PC-3 (cell line): Measurements from ENCODE around the gene EHD4. TPM values are rescaled to one million over a fixed set of nuclear protein-coding genes. Genes with fewer than 3 reads are reported as not detected.

ENCODE experiments used
- ATAC-seq: fragments of 200-7000 bp; cut with Tn5 transposase; 2 replicates; pipeline ENCODE4 v1.9.1; 2020; ENCODE audit warnings: mild to moderate bottlenecking, moderate library complexity
- BruUV-seq: library from RNA; stranded (reverse); fragments of 400-500 nt; replicated peaks from 2 replicates; lab custom pipeline; 2021; lab: Mats Ljungman, UMichigan
- CTCF ChIA-PET: fragments of 300-600 bp; sonication (Branson Sonifier 250); formaldehyde crosslinking; loops from one replicate; lab custom pipeline; 2022; ENCODE audit warnings: antibody characterized with exemption; lab: Charles Lee
- POLR2A ChIA-PET: fragments of 300-600 bp; sonication (Branson Sonifier 250); formaldehyde crosslinking; loops from one replicate; lab custom pipeline; 2022; ENCODE audit warnings: antibody characterized with exemption; ENCODE audit not compliant: unreplicated experiment; lab: Charles Lee
- DNase-seq: peaks from one replicate; pipeline ENCODE4 v3.0.0-alpha.2; 2015
- H2AFZ ChIP-seq: fragments of 300-600 bp; sonication (generic); 2 replicates; pipeline ENCODE4 v1.6.0; 2016; ENCODE audit warnings: antibody characterized with exemption, low read length
- H3F3A ChIP-seq: fragments of 300-600 bp; sonication (generic); one replicate; pipeline ENCODE4 v1.6.0; 2017; ENCODE audit warnings: antibody characterized with exemption, low read length, control low read depth, mild to moderate bottlenecking; ENCODE audit not compliant: unreplicated experiment
- H3K27ac ChIP-seq: fragments of 300-600 bp; sonication (generic); 2 replicates; pipeline ENCODE4 v1.5.1; 2016; ENCODE audit warnings: mild to moderate bottlenecking, low read length
- H3K27me3 ChIP-seq: fragments of 300-600 bp; sonication (generic); 2 replicates; pipeline ENCODE4 v1.6.1; 2016; ENCODE audit warnings: low read length, mixed read lengths
- H3K36me3 ChIP-seq: fragments of 300-600 bp; sonication (generic); 2 replicates; pipeline ENCODE4 v1.6.1; 2016; ENCODE audit warnings: low read depth, mixed run types, low read length, mixed read lengths
- H3K4me1 ChIP-seq: fragments of 300-600 bp; sonication (generic); 2 replicates; pipeline ENCODE4 v1.5.1; 2016; ENCODE audit warnings: low read length; ENCODE audit not compliant: insufficient read depth
- H3K4me2 ChIP-seq: fragments of 300-600 bp; sonication (generic); 2 replicates; pipeline ENCODE4 v1.6.0; 2016; ENCODE audit warnings: low read length
- H3K4me3 ChIP-seq: fragments of 300-600 bp; sonication (generic); 2 replicates; pipeline ENCODE4 v1.5.1; 2016; ENCODE audit warnings: mild to moderate bottlenecking, low read length, mixed read lengths
- H3K79me2 ChIP-seq: fragments of 300-600 bp; sonication (generic); 2 replicates; pipeline ENCODE4 v1.6.1; 2017; ENCODE audit warnings: low read length, mixed read lengths
- H3K9ac ChIP-seq: fragments of 300-600 bp; sonication (generic); 2 replicates; pipeline ENCODE4 v1.6.0; 2016; ENCODE audit warnings: mild to moderate bottlenecking, low read length
- H3K9me2 ChIP-seq: fragments of 300-600 bp; sonication (generic); replicated peaks from 2 replicates; pipeline ENCODE4 v1.6.1; 2016; ENCODE audit warnings: mixed run types, low read length, mixed read lengths
- H3K9me3 ChIP-seq: fragments of 300-600 bp; sonication (generic); 2 replicates; pipeline ENCODE4 v1.6.1; 2016; ENCODE audit warnings: low read length, mixed read lengths
- H4K20me1 ChIP-seq: fragments of 300-600 bp; sonication (generic); 2 replicates; pipeline ENCODE4 v1.6.1; 2016; ENCODE audit warnings: low read length, mixed read lengths
- EZH2 ChIP-seq: fragments of 300-600 bp; sonication (generic); IDR thresholded peaks from one replicate; pipeline ENCODE4 v1.6.1; 2017; ENCODE audit warnings: antibody characterized with exemption, mild to moderate bottlenecking, low read length; ENCODE audit not compliant: unreplicated experiment
- EZH2phosphoT487 ChIP-seq: fragments of 300-600 bp; sonication (generic); IDR thresholded peaks from 2 replicates; pipeline ENCODE4 v1.6.1; 2018; ENCODE audit warnings: mild to moderate bottlenecking, antibody characterized with exemption, low read length, borderline replicate concordance
- intact Hi-C: fragments of 100-400 bp; cut with micrococcal nuclease; formaldehyde crosslinking; loops from 2 replicates; pipeline ENCODE4 v1.9.0; 2023
- total RNA-seq: library from RNA; depleted of rRNA; stranded (reverse); fragments of >200 nt; gene quantifications from 2 replicates; pipeline ENCODE4 v1.2.3, GENCODE V29; 2014
- TF ChIP-seq, protein P1 (sequence below): fragments of 300-600 bp; sonication (generic); conservative IDR thresholded peaks from 2 replicates; pipeline ENCODE4 v1.5.1; 2017; ENCODE audit warnings: antibody characterized with exemption, low read depth, mild to moderate bottlenecking, low read length

EHD4 gene
- total RNA-seq, 1 experiment from 2014 or later = 57.8 TPM

DNA sequence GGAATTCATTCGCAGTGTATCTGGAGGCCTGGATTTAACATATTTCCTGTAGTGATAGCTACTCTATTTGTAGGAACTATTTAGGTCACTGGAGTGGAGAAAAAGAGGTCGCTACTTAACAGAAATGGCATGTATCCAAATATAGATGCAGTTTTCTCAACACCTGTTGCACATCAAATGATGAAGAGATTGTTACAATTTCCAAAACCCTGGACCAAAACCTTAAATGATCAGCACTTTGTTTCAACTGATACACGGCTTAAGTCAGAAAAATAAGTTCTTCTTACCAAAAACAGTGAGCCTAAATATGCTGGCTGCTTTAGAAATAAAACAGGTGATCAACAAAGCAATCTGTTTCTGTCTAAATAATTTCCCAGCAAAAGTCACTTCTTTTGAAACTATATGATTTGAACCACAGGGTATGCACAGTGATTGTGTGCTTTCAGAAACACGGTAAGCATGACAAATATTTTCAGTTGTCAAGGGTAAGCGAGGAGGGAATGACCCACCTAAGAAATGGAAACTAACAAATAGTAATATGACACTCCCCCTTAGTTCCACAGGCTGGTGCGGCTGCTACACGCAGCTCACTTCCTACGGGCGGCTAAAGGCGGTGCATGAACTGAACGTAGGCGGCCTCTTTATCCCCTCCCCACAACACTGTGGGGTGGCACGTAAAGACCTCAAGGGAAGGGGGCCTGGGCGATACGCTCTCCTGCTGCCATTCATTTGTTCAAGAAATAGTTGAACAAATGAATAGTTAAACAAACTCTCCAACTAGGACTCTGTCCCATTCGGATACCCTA, 1.1 kb downstream of the EHD4 start:
- Histone ChIP-seq H3K9me2 (no peaks in the 10 kb centered on the region), H2AFZ (no peak overlapping the region), H3K4me1 (peaks cover 35% of the 10 kb centered on the region), H3K27me3 (no peaks in the 10 kb centered on the region), H3K27ac (peak overlapping the region; percentile 79), H3K9ac (peak overlapping the region; percentile 93), H3K79me2 (peaks cover 60% of the 10 kb centered on the region), H3F3A (no peaks in the 10 kb centered on the region), H4K20me1 (peaks cover 44% of the 10 kb centered on the region), H3K4me2 (peak overlapping the region; percentile 85), H3K4me3 (peak overlapping the region; percentile 87), H3K36me3 (peaks cover 5% of the 10 kb centered on the region; the same call in 1 of the 2 replicates), H3K9me3 (no peaks in the 10 kb centered on the region)
- TF ChIP-seq EZH2 (no peak), EZH2phosphoT487 (no peak)
- TF ChIP-seq, protein P1, sequence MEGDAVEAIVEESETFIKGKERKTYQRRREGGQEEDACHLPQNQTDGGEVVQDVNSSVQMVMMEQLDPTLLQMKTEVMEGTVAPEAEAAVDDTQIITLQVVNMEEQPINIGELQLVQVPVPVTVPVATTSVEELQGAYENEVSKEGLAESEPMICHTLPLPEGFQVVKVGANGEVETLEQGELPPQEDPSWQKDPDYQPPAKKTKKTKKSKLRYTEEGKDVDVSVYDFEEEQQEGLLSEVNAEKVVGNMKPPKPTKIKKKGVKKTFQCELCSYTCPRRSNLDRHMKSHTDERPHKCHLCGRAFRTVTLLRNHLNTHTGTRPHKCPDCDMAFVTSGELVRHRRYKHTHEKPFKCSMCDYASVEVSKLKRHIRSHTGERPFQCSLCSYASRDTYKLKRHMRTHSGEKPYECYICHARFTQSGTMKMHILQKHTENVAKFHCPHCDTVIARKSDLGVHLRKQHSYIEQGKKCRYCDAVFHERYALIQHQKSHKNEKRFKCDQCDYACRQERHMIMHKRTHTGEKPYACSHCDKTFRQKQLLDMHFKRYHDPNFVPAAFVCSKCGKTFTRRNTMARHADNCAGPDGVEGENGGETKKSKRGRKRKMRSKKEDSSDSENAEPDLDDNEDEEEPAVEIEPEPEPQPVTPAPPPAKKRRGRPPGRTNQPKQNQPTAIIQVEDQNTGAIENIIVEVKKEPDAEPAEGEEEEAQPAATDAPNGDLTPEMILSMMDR = no peak
- BruUV-seq = TSS peak; percentile 55
- ChIA-PET POLR2A (interaction anchor here (0.6 to 2.2 kb wide), 7 partner anchors 27 to 99 kb away, joined by 3 to 20 read pairs (median 5); no protein-coding TSS in a partner anchor), CTCF (no interaction called here)
- DNase-seq (peak; percentile 82), ATAC-seq (peak; percentile 64)
- intact Hi-C loops = loop anchor here (1.0 to 10.0 kb wide), 4 partner anchors 27 to 199 kb away; partner anchors contain the start of genes JMJD7 and MAPKBP1

DNA sequence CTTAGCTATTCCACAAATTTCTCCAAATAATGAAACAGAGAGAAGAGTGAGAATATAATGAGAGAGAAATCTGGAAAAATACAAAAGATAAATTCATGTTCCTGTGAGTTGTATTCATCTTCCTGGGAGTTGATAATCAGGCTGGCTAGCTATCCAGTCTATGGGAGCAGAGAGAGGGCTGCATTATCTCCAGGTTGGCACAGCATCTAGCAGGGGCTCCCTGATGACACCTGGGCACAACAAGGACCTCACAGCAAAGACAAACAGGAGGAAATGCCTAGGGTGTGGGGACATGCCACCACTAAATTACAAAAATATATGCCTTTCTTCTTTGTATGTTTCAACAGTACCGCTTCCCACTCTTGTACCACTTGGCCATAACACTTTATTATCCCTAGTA, 1.9 kb downstream of the EHD4 start:
- Histone ChIP-seq H3K27ac (no peak overlapping the region), H3K27me3 (no peaks in the 10 kb centered on the region), H3F3A (no peaks in the 10 kb centered on the region), H3K4me2 (peak overlapping the region; percentile 85), H2AFZ (no peak overlapping the region), H3K36me3 (peaks cover 5% of the 10 kb centered on the region; the same call in 1 of the 2 replicates), H3K4me1 (peaks cover 38% of the 10 kb centered on the region), H3K9me2 (no peaks in the 10 kb centered on the region), H3K4me3 (peak overlapping the region; percentile 87), H3K9ac (peak overlapping the region; percentile 93; the same call in 1 of the 2 replicates), H3K79me2 (peaks cover 67% of the 10 kb centered on the region), H4K20me1 (peaks cover 50% of the 10 kb centered on the region), H3K9me3 (no peaks in the 10 kb centered on the region)
- ATAC-seq = no peak
- no peak for DNase-seq
- intact Hi-C loops = loop anchor here (5.0 to 10.0 kb wide), 2 partner anchors 146 to 198 kb away; partner anchors contain the start of genes JMJD7 and MAPKBP1
- CTCF ChIA-PET = no interaction called here
- TF ChIP-seq EZH2 (no peak), EZH2phosphoT487 (no peak)
- TF ChIP-seq, protein P1 = no peak
- POLR2A ChIA-PET = interaction anchor here (0.6 to 1.1 kb wide), 2 partner anchors 30 to 101 kb away, joined by 4 to 5 read pairs; no protein-coding TSS in a partner anchor
- no TSS peak for BruUV-seq
